A549 (cell line): Measurements from ENCODE around the gene ARG2. TPM values are rescaled to one million over a fixed set of nuclear protein-coding genes. Genes with fewer than 3 reads are reported as not detected.

Experiments
- ATAC-seq, 2 experiments: fragments of 200-7000 bp in 1 of 2; fragments of >200 bp in 1 of 2; cut with Nextera tagmentation in 1 of 2; cut with Tn5 transposase in 1 of 2; 3 replicates each; pipeline versions ENCODE4 v1.8.0 to v1.9.1; 2018 to 2020; ENCODE audit warnings: mild to moderate bottlenecking in 1 of 2, moderate library complexity in 1 of 2
- CTCF ChIA-PET: fragments of 300-600 bp; sonication (Branson Sonifier 250); formaldehyde crosslinking; extraction: SDS; loops from one replicate; lab custom pipeline; 2021; ENCODE audit warnings: antibody characterized with exemption, inconsistent platforms; lab: Yijun Ruan, JAX
- POLR2A ChIA-PET: fragments of 350-600 bp; formaldehyde crosslinking; extraction: SDS; loops from one replicate; lab custom pipeline; 2021; ENCODE audit warnings: antibody characterized with exemption, inconsistent platforms; lab: Yijun Ruan, JAX
- DNase-seq, 2 experiments: peaks; one replicate each; pipeline versions ENCODE4 v3.0.0 to v3.0.0-alpha.2; 2011 to 2016; ENCODE audit warnings: low read depth in 1 of 2, low spot score in 1 of 2
- FAIRE-seq: peaks from 2 replicates; lab custom pipeline; 2011; peaks lifted over from hg19 to GRCh38; lab: Jason Lieb, UNC
- H3K27ac ChIP-seq, 2 experiments: fragments of >200 bp; sonication (Bioruptor Twin); formaldehyde crosslinking; 3 replicates each; pipeline ENCODE4 v1.5.1; 2016 to 2017
- H3K4me1 ChIP-seq: fragments of >200 bp; sonication (Bioruptor Twin); formaldehyde crosslinking; 3 replicates; pipeline ENCODE4 v1.6.1; 2016
- H3K4me2 ChIP-seq: fragments of >200 bp; sonication (Bioruptor Twin); formaldehyde crosslinking; 3 replicates; pipeline ENCODE4 v1.6.1; 2016
- H3K4me3 ChIP-seq: fragments of >200 bp; sonication (Bioruptor Twin); formaldehyde crosslinking; 3 replicates; pipeline ENCODE4 v1.5.1; 2016
- H3K9me3 ChIP-seq: fragments of >200 bp; sonication (Bioruptor Twin); formaldehyde crosslinking; 3 replicates; pipeline ENCODE4 v1.6.1; 2016
- CBX2 ChIP-seq: fragments of 200-600 bp; sonication (generic); IDR thresholded peaks from 2 replicates; pipeline ENCODE4 v1.6.1; 2016; ENCODE audit warnings: low read depth, mild to moderate bottlenecking, borderline replicate concordance
- CBX8 ChIP-seq: fragments of 200-600 bp; sonication (generic); IDR thresholded peaks from 2 replicates; pipeline ENCODE4 v1.6.1; 2016
- CHD4 ChIP-seq: fragments of 200-600 bp; sonication (generic); IDR thresholded peaks from 2 replicates; pipeline ENCODE4 v1.6.1; 2016; ENCODE audit warnings: antibody characterized with exemption, mild to moderate bottlenecking, borderline replicate concordance
- CTCF ChIP-seq: fragments of >200 bp; sonication (Bioruptor Twin); formaldehyde crosslinking; IDR thresholded peaks from 3 replicates; pipeline ENCODE4 v1.5.1; 2016
- E2F6 ChIP-seq: IDR thresholded peaks from 2 replicates; pipeline ENCODE4 v1.6.1; 2012; ENCODE audit warnings: low read depth, borderline replicate concordance
- EHF ChIP-seq: fragments of 250-450 bp; sonication (Bioruptor Pico); IDR thresholded peaks from 2 replicates; pipeline ENCODE4 v1.5.0; 2020; ENCODE audit warnings: mild to moderate bottlenecking
- EP300 ChIP-seq, 2 experiments: fragments of >200 bp; sonication (Bioruptor Twin); formaldehyde crosslinking; IDR thresholded peaks; 2 replicates in 1 of 2; 3 replicates in 1 of 2; pipeline ENCODE4 v1.6.1; 2016 to 2017
- FOSB ChIP-seq: fragments of 250-450 bp; sonication (Bioruptor Pico); IDR thresholded peaks from 2 replicates; pipeline ENCODE4 v1.5.0; 2020; ENCODE audit warnings: mild to moderate bottlenecking, moderate library complexity
- HES2 ChIP-seq: fragments of >200 bp; sonication (Bioruptor Twin); formaldehyde crosslinking; IDR thresholded peaks from 2 replicates; pipeline ENCODE4 v1.6.1; 2016
- HMGXB4 ChIP-seq: fragments of 250-450 bp; sonication (Bioruptor Pico); IDR thresholded peaks from 2 replicates; pipeline ENCODE4 v1.5.0; 2021; ENCODE audit warnings: mild to moderate bottlenecking, moderate library complexity, borderline replicate concordance
- JUN ChIP-seq, 2 experiments: fragments of >200 bp; sonication (Bioruptor Twin); formaldehyde crosslinking; IDR thresholded peaks; 2 replicates in 1 of 2; 3 replicates in 1 of 2; pipeline ENCODE4 v1.6.1; 2016 to 2017
- KDM1A ChIP-seq: fragments of 200-600 bp; sonication (generic); IDR thresholded peaks from 2 replicates; pipeline ENCODE4 v1.6.1; 2016; ENCODE audit warnings: low read depth, mild to moderate bottlenecking
- MAZ ChIP-seq: fragments of 150-350 bp; IDR thresholded peaks from 2 replicates; pipeline ENCODE4 v1.6.1; 2014; ENCODE audit warnings: antibody characterized with exemption, low read depth, low read length, borderline replicate concordance
- NFE2L2 ChIP-seq: fragments of 150-350 bp; conservative IDR thresholded peaks from 2 replicates; pipeline ENCODE4 v1.6.1; 2014; ENCODE audit warnings: low read length
- RCOR1 ChIP-seq: fragments of 150-350 bp; IDR thresholded peaks from 2 replicates; pipeline ENCODE4 v1.6.1; 2014; ENCODE audit warnings: antibody characterized with exemption, low read length, low read depth
- REST ChIP-seq: fragments of 200-600 bp; sonication (generic); IDR thresholded peaks from 2 replicates; pipeline ENCODE4 v1.6.1; 2016; ENCODE audit warnings: antibody characterized with exemption, mild to moderate bottlenecking, moderate library complexity
- SMC3 ChIP-seq: fragments of >200 bp; sonication (Bioruptor Twin); formaldehyde crosslinking; IDR thresholded peaks from 3 replicates; pipeline ENCODE4 v1.6.1; 2018; ENCODE audit warnings: inconsistent platforms
- USF2 ChIP-seq: fragments of 450-650 bp; IDR thresholded peaks from 2 replicates; pipeline ENCODE4 v1.6.1; 2014; ENCODE audit warnings: antibody characterized with exemption
- ZC3H11A ChIP-seq: fragments of 450-650 bp; IDR thresholded peaks from 2 replicates; pipeline ENCODE4 v1.6.1; 2014; ENCODE audit warnings: antibody characterized with exemption, mild to moderate bottlenecking
- ZNF302 ChIP-seq: fragments of 250-450 bp; sonication (Bioruptor Pico); IDR thresholded peaks from 2 replicates; pipeline ENCODE4 v1.9.0; 2021; ENCODE audit warnings: inconsistent platforms, mild to moderate bottlenecking, moderate library complexity
- WGBS: methylation state at CpG from one replicate; pipeline ENCODE4 v1.1.6; 2017; ENCODE audit errors: missing lambda C conversion rate; 5-methylcytosine and 5-hydroxymethylcytosine counted together
- polyA plus RNA-seq, 4 experiments: library from polyadenylated mRNA; depleted of rRNA in 3 of 4; stranded (reverse); fragments of >200 nt; fragmentation: RNase III in 1 of 4; extraction: RNeasy Plus Mini Kit Qiagen cat#74134 plus additional on column Dnase treatment in 1 of 4; gene quantifications; 2 replicates in 3 of 4; 3 replicates in 1 of 4; pipeline ENCODE4 v1.2.3, GENCODE V29; 2011 to 2017

Gene ARG2
- polyA plus RNA-seq, 2 of the 4 experiments (the other 2 are of a cell fraction), result 1.8 to 2.5 TPM

- FAIRE-seq (no peak), DNase-seq (no peak), ATAC-seq (no peak)
- Histone ChIP-seq H3K9me3 (no peaks in the 10 kb centered on the region), H3K4me1 (no peaks in the 10 kb centered on the region), H3K4me3 (no peak overlapping the region), H3K27ac (no peak overlapping the region), H3K4me2 (no peak overlapping the region)
- ChIA-PET CTCF (interaction anchor here (0.6 to 2.8 kb wide), 8 partner anchors 9 to 94 kb away, joined by 3 to 22 read pairs (median 4); partner anchors contain the start of genes ARG2 and PIGH), POLR2A (interaction anchor here (1.3 kb wide), 1 partner anchor 86 kb away, joined by 3 read pairs; the partner anchor contains the start of gene RDH11)
- WGBS, result 46% methylated on average over 10 of the region's 10 CpGs
- no peak for TF ChIP-seq ZNF302 (CRISPR knock-in tag)
- no peak for TF ChIP-seq EP300 (IDR thresholded peaks at IDR 0.05)
- TF ChIP-seq CBX8, result no peak
- no peak for TF ChIP-seq FOSB (CRISPR knock-in tag)
- no peak for TF ChIP-seq ZC3H11A
- no peak for TF ChIP-seq JUN (IDR thresholded peaks at IDR 0.05)
- TF ChIP-seq CTCF, result no peak
- no peak for TF ChIP-seq HES2
- no peak for TF ChIP-seq EHF (CRISPR knock-in tag)
- TF ChIP-seq CHD4, result no peak
- TF ChIP-seq RCOR1, result no peak
- TF ChIP-seq SMC3, result no peak
- TF ChIP-seq USF2, result no peak
- no peak for TF ChIP-seq REST
- no peak for TF ChIP-seq HMGXB4
- TF ChIP-seq NFE2L2, result no peak
- no peak for TF ChIP-seq KDM1A
- TF ChIP-seq E2F6, result no peak
- TF ChIP-seq MAZ, result no peak
- TF ChIP-seq CBX2, result no peak
Measured at GRCh38 chr14:67609642-67610310, 9.9 kb upstream of the ARG2 start.
